Activated CD4-positive, alpha-beta T cell treated with anti-CD3 and anti-CD28 coated beads, Interleukin-2, amount 50 U/mL, for 24 hours (primary cell): ENCODE data around the gene CRIP2.

Source experiments
- DNase-seq, 2 donors: peaks; one replicate each; pipeline ENCODE4 v3.0.0-alpha.2; 2020; ENCODE audit warnings: low read depth in 1 of 2, low spot score in 1 of 2

Gene CRIP2, protein sequence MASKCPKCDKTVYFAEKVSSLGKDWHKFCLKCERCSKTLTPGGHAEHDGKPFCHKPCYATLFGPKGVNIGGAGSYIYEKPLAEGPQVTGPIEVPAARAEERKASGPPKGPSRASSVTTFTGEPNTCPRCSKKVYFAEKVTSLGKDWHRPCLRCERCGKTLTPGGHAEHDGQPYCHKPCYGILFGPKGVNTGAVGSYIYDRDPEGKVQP

DNA sequence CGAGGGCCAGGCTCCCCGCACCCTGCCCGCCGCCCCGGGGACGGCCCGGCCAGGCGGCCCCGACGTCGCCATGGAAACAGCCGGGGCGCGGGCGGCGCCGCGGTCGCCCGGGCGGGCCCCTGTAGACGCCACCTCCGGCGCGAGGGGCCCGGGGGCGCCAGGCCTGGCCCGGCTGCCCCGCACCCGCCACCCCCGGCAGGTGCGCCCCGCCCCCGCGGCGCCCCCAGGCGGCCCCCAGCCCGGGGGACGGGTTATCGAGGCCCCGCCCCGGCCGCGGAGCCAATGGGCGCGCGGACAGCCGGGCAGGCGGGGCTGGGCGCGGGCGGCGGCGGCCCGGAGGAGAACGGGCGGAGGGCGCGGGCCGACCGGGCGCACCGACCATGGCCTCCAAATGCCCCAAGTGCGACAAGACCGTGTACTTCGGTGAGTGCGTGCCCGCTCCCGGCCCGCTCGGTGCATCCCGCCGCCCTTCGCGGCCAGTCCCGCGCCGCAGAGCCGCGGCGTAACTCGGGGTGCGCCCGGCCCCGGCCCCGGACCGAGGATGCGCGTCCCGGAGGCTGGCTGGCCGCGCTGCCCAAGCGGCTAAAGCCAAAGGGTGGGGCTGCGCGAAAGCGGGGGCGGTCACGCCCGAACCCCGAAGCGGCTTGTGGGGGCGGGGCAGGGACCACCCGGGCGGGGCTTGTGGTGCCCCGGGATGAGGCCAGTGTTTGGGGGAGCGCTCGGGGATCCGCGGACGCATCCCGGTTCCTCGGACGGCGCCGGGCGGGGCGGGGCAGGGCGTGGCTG lies at the start of gene CRIP2:
CRIP2 (plus strand) TSS at position 339 of the 786 bp plus-strand sequence; CDS start at position 381, 42 bp downstream.
- DNase-seq: no peak

GRCh38 chr14:105424861-105425260 lies 49.8 kb upstream of the CRIP2 start:
- DNase-seq: no peak

GRCh38 chr14:105425823-105426247 lies 48.8 kb upstream of the CRIP2 start:
- DNase-seq: no peak

- no peak for DNase-seq
Measured at GRCh38 chr14:105426416-105427130, 48.0 kb upstream of the CRIP2 start.

GRCh38 chr14:105427412-105427811 lies 47.2 kb upstream of the CRIP2 start:
- DNase-seq: no peak

DNA sequence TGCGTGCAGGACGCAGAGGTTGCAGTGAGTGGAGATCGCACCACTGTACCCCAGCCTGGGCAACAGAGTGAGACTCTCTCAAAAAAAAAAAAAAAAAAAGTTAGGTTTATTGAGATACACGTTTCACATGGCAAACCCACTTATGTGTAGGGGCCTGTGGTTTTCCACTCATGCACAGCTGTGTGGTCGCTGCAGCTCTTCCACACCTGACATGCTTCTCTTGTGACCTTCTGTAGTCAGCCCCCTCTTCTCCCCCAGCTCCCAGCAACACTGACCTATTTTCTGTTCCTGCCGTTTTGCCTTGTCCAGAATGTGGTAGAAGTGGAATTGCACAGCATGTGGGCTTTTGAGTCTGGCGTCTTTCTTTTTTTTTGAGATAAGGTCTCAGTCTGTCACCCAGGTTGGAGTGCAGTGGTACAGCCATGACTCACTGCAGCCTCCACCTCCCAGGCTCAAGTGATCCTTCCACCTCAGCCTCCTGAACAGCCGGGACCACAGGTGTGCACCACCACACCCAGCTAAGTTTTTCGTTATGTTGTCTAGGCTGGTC lies 46.6 kb upstream of the CRIP2 start:
- no peak for DNase-seq

GRCh38 chr14:105430042-105430441 lies 44.6 kb upstream of the CRIP2 start:
- no peak for DNase-seq

GRCh38 chr14:105430565-105430964 lies 44.1 kb upstream of the CRIP2 start:
- no peak for DNase-seq

DNA sequence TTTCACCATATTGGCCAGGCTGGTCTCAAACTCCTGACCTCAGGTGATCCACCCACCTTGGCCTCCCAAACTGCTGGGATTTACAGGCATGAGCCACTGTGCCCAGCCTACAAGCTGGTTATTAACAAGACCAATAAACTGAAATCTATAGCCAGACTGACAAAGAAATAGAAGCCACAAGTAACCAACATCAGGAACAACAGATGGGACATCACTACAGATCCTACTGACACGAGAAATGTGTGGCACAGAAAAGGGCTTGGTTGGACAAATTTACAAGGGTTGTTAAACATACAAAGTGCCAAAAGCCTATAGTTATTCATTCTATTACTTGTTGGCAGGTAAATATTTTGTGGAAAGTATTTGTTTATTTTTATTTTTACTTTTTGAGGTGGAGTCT lies 43.4 kb upstream of the CRIP2 start:
- no peak for DNase-seq

- no peak for DNase-seq
Measured at GRCh38 chr14:105432657-105433056, 42.0 kb upstream of the CRIP2 start.

- no peak for DNase-seq
Measured at GRCh38 chr14:105433161-105433605, 41.4 kb upstream of the CRIP2 start.

GRCh38 chr14:105436402-105436801 lies 38.2 kb upstream of the CRIP2 start:
- no peak for DNase-seq

DNA sequence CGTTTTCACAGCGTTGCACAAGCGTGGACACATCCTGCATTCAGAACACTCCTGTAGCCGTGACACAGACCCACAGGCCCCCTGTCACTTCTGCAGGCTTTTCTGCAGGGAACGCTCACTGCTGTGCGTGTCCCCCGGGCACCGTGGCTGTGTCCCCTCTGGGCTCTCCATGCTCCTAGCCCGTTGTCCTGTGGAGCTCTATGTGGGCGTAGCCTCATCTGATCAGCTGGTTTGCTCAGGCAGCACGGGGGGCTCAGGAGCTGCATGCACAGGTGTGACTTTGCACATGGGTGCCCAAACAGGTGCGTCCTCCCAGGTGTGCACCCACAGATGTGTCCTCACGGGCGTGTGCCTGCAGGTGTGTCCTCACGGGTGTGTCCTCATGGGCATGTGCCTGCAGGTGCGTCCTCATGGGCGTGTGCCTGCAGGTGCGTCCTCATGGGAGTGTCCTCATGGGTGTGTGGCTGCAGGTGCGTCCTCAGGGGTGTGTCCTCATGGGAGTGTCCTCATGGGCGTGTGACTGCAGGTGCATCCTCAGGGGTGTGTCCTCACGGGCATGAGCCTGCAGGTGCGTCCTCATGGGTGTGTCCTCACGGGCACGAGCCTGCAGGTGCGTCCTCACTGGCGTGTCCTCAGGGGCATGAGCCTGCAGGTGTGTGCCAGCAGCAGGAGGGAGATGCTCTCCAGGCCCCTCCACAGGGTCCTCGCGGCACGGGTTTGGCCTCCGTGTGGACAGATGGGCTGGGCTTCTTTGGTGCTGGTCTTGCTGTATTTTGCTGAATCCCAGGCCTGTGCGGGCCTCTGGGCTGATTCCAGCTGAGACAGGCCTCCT lies 37.5 kb upstream of the CRIP2 start:
- no peak for DNase-seq

DNA sequence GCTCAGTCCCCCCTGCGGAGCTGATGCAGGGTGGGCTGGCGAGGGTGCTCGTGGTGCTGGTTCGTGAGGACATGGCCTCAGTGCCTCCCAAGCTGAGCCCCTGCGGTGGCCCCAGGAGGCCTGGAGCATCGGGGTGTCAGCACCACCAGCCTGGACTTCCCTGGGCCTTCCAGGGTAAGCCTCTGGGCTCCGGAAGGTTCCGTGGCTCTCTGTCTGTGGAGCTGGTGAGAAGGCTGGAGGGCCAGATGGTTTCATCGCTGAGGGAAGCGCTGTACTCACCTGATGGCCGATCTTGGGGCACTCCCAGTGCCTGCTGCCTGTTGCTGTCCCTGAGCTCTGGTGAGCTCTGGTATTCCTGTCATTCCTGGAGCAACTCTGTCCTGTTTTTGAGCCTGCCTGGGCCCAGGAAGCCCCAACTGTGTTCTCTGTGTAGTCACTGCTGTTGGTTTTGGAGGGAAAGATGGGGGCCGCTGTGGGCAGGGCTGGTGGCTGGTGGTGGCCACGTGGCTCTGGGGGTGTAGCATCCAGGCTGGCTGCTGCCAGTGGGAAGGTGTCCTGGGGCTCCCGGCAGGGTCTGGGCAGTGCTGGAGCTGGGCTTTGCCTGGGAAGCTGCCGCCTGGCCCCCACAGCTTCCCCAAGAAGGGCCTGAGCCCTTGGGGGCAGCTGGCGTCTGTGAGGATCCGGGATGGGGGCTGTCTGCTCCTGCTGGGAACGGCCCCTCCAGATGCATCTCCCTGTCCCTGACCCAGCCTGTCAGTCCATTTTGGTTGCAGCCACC lies 36.7 kb upstream of the CRIP2 start:
- DNase-seq: no peak

DNA sequence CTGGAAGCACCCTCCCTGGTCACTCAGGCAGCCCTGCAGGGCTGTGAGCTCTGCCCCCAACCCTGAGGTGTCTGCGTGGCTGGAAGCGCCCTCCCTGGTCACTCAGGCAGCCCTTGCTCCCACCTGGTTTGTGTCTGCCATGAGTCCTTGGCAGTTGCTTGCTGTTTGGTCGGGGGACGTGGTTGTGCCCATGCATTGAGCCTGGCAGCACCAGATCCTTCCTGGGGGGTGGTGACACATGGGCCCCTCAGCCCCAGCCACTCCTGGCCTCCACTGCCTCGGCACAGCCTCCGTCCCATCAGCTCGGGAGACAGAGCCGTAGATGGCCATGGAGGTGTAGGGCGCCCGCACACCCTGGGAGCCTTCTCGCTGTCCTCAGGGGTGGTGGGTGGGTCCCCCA lies 35.4 kb upstream of the CRIP2 start:
- no peak for DNase-seq

DNA sequence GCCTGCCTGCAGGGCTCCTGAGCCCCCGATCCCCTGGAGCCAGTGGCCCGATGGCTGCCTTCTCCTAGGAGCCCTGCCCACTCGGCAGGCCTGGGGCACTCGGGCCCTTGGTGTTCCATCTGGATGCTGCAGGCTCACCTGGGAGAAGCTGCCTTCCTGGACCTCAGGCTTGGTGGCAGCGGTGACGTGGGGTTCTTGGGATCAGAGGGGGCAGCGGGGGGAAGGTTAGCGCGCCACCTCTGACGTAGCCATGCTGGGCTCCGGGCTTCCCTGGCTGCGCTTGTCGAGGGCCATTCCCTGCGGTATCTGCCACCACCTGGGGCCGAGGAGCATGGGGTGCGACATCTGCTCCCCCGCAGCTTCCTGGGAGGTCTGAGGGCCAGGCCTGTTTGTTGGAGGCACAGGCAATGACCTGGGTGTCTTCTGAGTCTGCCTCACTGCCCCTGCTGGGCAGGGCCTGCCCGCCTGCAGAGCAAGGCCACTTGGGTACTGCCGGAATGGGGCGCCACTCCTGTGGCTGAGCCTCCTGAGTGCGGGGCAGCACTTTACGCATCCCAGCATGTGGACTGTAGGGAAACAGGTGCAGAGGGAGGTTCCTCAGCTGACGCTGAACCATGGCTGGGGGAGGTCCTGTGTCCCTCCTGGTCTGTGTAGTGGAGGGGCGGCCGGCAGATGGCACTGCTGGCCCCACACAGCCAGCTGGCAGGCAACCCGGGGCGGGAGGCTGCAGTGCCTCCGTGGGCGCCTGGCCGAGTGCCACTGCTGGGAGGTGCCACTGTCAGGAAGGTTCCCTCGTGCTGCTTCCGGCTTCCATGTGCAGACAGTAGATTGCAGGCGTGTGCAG lies 34.7 kb upstream of the CRIP2 start:
- no peak for DNase-seq

DNA sequence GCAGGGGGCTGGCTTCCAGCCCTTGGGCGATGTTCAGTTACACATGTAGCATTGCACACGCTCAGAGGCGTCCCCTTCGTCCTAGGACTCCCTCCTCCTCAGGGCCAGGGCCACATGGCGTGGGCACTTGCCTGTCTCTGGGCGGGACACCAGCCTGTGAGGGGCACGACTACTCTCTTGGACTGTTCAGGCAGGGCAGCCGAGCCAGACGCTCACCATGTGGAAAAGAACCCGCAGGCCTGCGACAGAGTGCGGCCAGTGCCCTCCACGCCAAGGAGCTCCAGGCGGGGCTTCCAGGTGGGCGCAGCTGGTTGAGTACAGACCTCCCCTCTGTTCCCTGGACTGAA lies 34.1 kb upstream of the CRIP2 start:
- no peak for DNase-seq

GRCh38 chr14:105440992-105441391 lies 33.6 kb upstream of the CRIP2 start:
- no peak for DNase-seq

GRCh38 chr14:105442125-105442524 lies 32.5 kb upstream of the CRIP2 start:
- no peak for DNase-seq
